GM12878 (cell line): Measurements from ENCODE around the gene CUTC. TPM values are rescaled to one million over a fixed set of nuclear protein-coding genes. Genes with fewer than 3 reads are reported as not detected.

Source experiments
- E2F8 ChIP-seq: fragments of 450-650 bp; IDR thresholded peaks from 2 replicates; pipeline ENCODE4 v1.6.1; 2018; ENCODE audit warnings: mild to moderate bottlenecking, low read depth, moderate library complexity; ENCODE audit not compliant: partially characterized antibody
- ELK1 ChIP-seq: IDR thresholded peaks from 2 replicates; pipeline ENCODE4 v1.6.1; 2012; ENCODE audit warnings: low read depth, low read length, improper control_type of control experiment
- NR2C2 ChIP-seq: IDR thresholded peaks from 2 replicates; pipeline ENCODE4 v1.6.1; 2011; ENCODE audit warnings: borderline replicate concordance, low read depth; ENCODE audit not compliant: control insufficient read depth, insufficient read length
- RAD51 ChIP-seq: fragments of 450-650 bp; IDR thresholded peaks from 2 replicates; pipeline ENCODE4 v1.6.1; 2016; ENCODE audit warnings: moderate library complexity, mild to moderate bottlenecking, inconsistent platforms
- SIX5 ChIP-seq: IDR thresholded peaks from 2 replicates; pipeline ENCODE4 v1.6.1; 2011; ENCODE audit warnings: mild to moderate bottlenecking, low read depth, low read length, moderate library complexity; ENCODE audit not compliant: severe bottlenecking
- SMC3 ChIP-seq: IDR thresholded peaks from 2 replicates; pipeline ENCODE4 v1.6.1; 2011; ENCODE audit warnings: low read length, improper control_type of control experiment, borderline replicate concordance
- SRF ChIP-seq, 2 experiments: IDR thresholded peaks; 2 replicates each; pipeline ENCODE4 v1.6.1; 2011; ENCODE audit warnings: low read depth in 2 of 2, low read length in 2 of 2, mild to moderate bottlenecking in 1 of 2, moderate library complexity in 1 of 2
- TCF12 ChIP-seq: IDR thresholded peaks from 2 replicates; pipeline ENCODE4 v1.6.1; 2011; ENCODE audit warnings: low read depth, mild to moderate bottlenecking, low read length
- TCF7 ChIP-seq: IDR thresholded peaks from 2 replicates; pipeline ENCODE4 v1.6.1; 2014; ENCODE audit warnings: antibody characterized with exemption, borderline replicate concordance
- ZNF217 ChIP-seq: fragments of 450-650 bp; IDR thresholded peaks from 2 replicates; pipeline ENCODE4 v1.6.1; 2017; ENCODE audit warnings: antibody characterized with exemption, mild to moderate bottlenecking
- polyA plus RNA-seq, 11 experiments: library from polyadenylated mRNA; depleted of rRNA in 4 of 11; unstranded in 6 of 11; stranded (reverse) in 5 of 11; fragments of >200 nt; fragmentation: Nextera tagmentation in 4 of 11; fragmentation: Illumina TruSeq in 1 of 11; extraction: Ambion mirVana in 4 of 11; extraction: Trizol in 1 of 11; gene quantifications; 1 replicate in 1 of 11; 2 replicates in 10 of 11; pipeline versions ENCODE4 v1.2.1 to v1.2.3, GENCODE V29; 2011 to 2016; ENCODE audit warnings: inconsistent platforms in 2 of 11, missing spikeins in 2 of 11, low read depth in 1 of 11
- total RNA-seq, 4 experiments: library from RNA; depleted of rRNA in 3 of 4; stranded (reverse); fragments of >200 nt in 3 of 4; fragmentation: Illumina TruSeq in 1 of 4; extraction: Trizol in 1 of 4; gene quantifications; 2 replicates each; pipeline versions ENCODE4 v1.2.1 to v1.2.3, GENCODE V29; 2013 to 2021

CUTC gene
- total and polyA plus RNA-seq, 10 of the 15 experiments (the other 5 are each of a cell fraction or from before 2014, with no cell fraction given): 23.8 to 71.7 (median 40.8) TPM

GRCh38 chr10:99732033-99732842, at the start of gene CUTC, which contains the start of gene COX15 (continued):
- 0 out of 2 replicates have a peak, but pooled peaks have one; percentile 15 for TF ChIP-seq TCF12
- peak; percentile 50; the same call in 1 of the 2 replicates for TF ChIP-seq ELK1
- TF ChIP-seq NR2C2: peak; percentile 76
- TF ChIP-seq E2F8: peak; percentile 54
- no peak; the same call in 1 of the 2 replicates for TF ChIP-seq ZNF217
- 0 out of 4 replicates have a peak, but pooled peaks of 1 of the 2 experiments have one; percentile 17 for TF ChIP-seq SRF (IDR thresholded peaks at IDR 0.05; ENCODE audit: low read depth in 2 of 2, low read length in 2 of 2)
- TF ChIP-seq RAD51: no peak
- TF ChIP-seq TCF7: no peak
- no peak for TF ChIP-seq SMC3
- TF ChIP-seq SIX5: peak; percentile 9
